IPS-20b (cell line): ENCODE measurements around the gene TTC28.
"Not testable (repeated sequence)": the region's sequence is repeated elsewhere in the genome, so short reads cannot be mapped to it uniquely, and the experiment has no call there.

Source experiments
- H3K27ac ChIP-seq: one replicate; pipeline ENCODE4 v1.5.1; 2013; ENCODE audit warnings: low read length
- H3K27me3 ChIP-seq: 2 replicates; pipeline ENCODE4 v1.6.1; 2013; ENCODE audit warnings: mild to moderate bottlenecking, low read length, inconsistent platforms; ENCODE audit not compliant: insufficient read depth
- H3K36me3 ChIP-seq: 2 replicates; pipeline ENCODE4 v1.6.1; 2013; ENCODE audit warnings: low read depth, mild to moderate bottlenecking, inconsistent platforms, low read length, moderate library complexity; ENCODE audit not compliant: insufficient read depth
- H3K4me1 ChIP-seq: 2 replicates; pipeline ENCODE4 v1.6.1; 2013; ENCODE audit warnings: mild to moderate bottlenecking, control low read depth, inconsistent platforms, low read length, moderate library complexity; ENCODE audit not compliant: insufficient read depth
- H3K4me3 ChIP-seq: 2 replicates; pipeline ENCODE4 v1.5.1; 2013; ENCODE audit warnings: mild to moderate bottlenecking, low read length, inconsistent platforms
- H3K9ac ChIP-seq: 2 replicates; pipeline ENCODE4 v1.6.1; 2013; ENCODE audit warnings: low read depth, mild to moderate bottlenecking, inconsistent platforms, low read length, moderate library complexity
- H3K9me3 ChIP-seq: 2 replicates; pipeline ENCODE4 v1.6.1; 2013; ENCODE audit warnings: mild to moderate bottlenecking, low read depth, low read length, inconsistent platforms; ENCODE audit not compliant: insufficient read depth

The TTC28 gene

DNA sequence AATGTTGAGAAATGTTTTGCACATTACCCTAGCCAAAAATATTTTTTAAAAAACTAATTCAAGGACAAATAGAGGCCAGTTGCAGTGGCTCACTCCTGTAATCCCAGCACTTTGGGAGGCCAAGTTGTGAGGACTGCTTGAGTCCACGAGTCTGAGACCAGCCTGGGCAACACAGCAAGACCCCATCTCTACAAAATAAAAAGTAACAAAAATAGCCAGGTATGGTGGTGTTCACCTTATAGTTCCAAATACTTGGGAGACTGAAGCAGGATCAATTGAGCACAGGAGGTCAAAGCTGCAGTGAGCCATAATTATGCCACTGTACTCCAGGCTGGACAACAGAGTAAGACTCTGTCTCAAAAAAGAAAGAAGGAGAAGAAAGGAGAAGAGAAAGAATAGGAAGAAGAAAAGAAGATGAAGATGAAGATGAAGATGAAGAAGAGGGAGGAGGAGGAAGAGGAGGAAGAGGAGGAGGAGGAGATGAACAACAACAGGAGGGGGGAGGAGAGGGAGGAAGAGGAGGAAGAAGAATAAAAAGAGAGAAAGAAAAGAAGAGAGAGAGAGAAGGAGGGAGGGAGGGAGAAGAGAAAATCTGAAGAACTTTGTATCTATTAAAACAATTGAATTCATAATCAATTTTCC lies 136.5 kb downstream of the TTC28 start:
- Histone ChIP-seq H3K36me3 (no peaks in the 10 kb centered on the region), H3K27ac (no peak overlapping the region), H3K9me3 (peaks cover 8% of the 10 kb centered on the region; the same call in 1 of the 2 replicates), H3K4me3 (no peak overlapping the region), H3K27me3 (no peaks in the 10 kb centered on the region), H3K9ac (no peak overlapping the region), H3K4me1 (peaks cover 9% of the 10 kb centered on the region; the same call in 1 of the 2 replicates)

DNA sequence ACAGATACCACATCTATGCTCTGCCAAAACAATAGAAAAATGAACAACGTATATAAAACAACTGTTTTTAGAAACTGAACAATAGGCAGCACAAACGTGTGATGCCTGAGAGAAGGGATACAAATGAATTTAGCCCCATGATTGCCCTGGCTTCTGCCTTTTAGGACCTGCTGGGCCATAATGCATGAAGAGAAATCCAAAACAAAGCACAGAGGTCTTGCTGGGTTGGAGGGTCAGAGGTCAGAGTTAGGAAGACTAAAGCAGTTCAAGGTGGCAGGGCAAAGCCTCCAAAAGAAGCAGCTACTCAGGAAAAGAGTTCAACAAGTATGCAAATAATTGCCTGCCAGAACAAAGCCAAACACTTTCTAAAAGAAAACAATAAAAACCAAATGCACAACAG lies 138.5 kb downstream of the TTC28 start:
- H3K9me3 ChIP-seq = peaks cover 8% of the 10 kb centered on the region; the same call in 1 of the 2 replicates
- H3K36me3 ChIP-seq = no peaks in the 10 kb centered on the region
- H3K4me1 ChIP-seq = peaks cover 9% of the 10 kb centered on the region; the same call in 1 of the 2 replicates
- H3K9ac ChIP-seq = no peak overlapping the region
- no peak overlapping the region for H3K27ac ChIP-seq
- H3K27me3 ChIP-seq = no peaks in the 10 kb centered on the region
- H3K4me3 ChIP-seq = 0 out of 2 replicates have a peak overlapping the region, but pooled peaks have one; percentile 1

DNA sequence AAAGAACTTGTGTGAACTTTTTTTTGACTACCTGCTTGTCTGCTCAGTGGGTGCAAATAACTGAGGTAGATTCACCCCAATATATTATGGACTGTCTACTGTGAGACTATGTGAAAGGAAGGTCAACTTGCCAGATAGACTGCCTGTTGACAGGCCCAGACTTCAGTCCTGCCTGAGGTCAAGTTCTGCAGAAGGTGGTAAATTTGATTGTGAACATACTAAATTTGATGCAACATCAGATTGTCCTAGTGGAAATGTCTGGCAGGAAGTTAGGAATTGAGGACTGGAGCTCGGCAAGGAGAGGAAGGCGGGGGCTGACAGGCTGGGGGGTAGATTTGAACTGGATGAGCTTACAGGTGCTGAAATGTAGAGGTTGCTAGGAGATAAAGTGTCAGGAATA lies 140.7 kb downstream of the TTC28 start:
- Histone ChIP-seq H3K4me1 (peaks cover 9% of the 10 kb centered on the region; the same call in 1 of the 2 replicates), H3K9ac (no peak overlapping the region), H3K9me3 (peaks cover 8% of the 10 kb centered on the region; the same call in 1 of the 2 replicates), H3K4me3 (no peak overlapping the region), H3K36me3 (no peaks in the 10 kb centered on the region), H3K27ac (no peak overlapping the region), H3K27me3 (no peaks in the 10 kb centered on the region)

DNA sequence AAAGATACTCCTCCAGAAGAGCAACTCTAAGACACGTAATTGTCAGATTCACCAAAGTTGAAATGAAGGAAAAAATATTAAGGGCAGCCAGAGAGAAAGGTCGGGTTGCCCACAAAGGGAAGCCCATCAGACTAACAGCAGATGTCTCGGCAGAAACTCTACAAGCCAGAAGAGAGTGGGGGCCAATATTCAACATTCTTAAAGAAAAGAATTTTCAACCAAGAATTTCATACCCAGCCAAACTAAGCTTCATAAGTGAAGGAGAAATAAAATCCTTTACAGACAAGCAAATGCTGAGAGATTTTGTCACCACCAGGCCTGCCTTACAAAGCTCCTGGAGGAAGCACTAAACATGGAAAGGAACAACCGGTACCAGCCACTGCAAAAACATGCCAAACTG lies 149.1 kb downstream of the TTC28 start:
- not testable (repeated sequence) for H3K36me3 ChIP-seq, H3K4me3 ChIP-seq, H3K4me1 ChIP-seq, H3K9me3 ChIP-seq, H3K27ac ChIP-seq, H3K9ac ChIP-seq, H3K27me3 ChIP-seq

GRCh38 chr22:28529144-28529543 lies 150.5 kb downstream of the TTC28 start:
- H3K4me3 ChIP-seq, H3K9me3 ChIP-seq, H3K36me3 ChIP-seq, H3K27me3 ChIP-seq, H3K27ac ChIP-seq, H3K4me1 ChIP-seq, H3K9ac ChIP-seq: not testable (repeated sequence)

DNA sequence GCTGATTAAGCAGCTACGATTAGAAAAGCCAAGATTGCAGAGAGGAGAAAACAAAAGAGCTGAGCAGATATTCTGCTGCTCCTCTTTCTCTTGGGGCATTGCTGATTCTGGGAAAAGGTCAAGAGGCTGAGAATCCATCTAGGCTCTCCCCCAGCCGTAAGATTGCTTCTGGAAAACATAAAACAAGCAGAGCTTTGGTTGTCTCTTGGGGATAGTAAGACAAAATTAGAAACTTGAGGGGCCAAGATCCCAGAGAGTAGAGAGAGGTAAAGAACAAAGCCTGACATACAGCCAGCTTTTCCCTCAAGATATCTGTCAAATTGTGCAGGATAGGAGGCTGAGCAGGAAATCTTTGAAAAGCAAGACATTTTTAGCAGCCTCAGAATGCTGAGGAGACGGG lies 158.2 kb downstream of the TTC28 start:
- Histone ChIP-seq H3K27me3 (no peaks in the 10 kb centered on the region), H3K36me3 (no peaks in the 10 kb centered on the region), H3K27ac (no peak overlapping the region)

DNA sequence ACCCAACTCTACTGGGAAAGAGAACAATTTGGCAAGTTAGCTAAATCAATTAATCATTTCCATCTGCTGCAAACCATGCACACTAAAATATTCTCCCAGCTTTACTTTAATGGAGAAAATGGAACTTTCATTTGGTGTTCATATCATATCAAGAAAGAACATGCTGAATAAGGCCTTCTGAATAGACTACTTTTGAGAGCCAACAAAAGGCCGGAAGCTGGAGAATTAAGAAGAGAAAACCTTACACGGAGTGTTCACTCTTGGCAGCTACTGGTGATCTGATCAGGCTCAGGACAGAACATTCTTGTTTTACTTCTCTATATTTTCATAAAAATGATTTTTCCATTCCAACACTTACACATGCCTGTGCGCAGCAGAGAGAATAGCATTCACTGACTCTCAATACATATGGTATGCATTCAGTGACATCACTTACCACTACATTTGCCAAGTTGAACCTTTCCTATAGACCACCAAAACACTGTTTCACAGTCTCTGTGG lies 165.3 kb downstream of the TTC28 start:
- Histone ChIP-seq H3K36me3 (no peaks in the 10 kb centered on the region), H3K9ac (no peak overlapping the region), H3K9me3 (no peaks in the 10 kb centered on the region), H3K27me3 (no peaks in the 10 kb centered on the region), H3K4me3 (no peak overlapping the region), H3K27ac (no peak overlapping the region), H3K4me1 (no peaks in the 10 kb centered on the region)

More for the DNA sequence above, 158.2 kb downstream of the TTC28 start:
- Histone ChIP-seq H3K9ac (no peak overlapping the region), H3K9me3 (no peaks in the 10 kb centered on the region), H3K4me1 (no peaks in the 10 kb centered on the region), H3K4me3 (no peak overlapping the region)

DNA sequence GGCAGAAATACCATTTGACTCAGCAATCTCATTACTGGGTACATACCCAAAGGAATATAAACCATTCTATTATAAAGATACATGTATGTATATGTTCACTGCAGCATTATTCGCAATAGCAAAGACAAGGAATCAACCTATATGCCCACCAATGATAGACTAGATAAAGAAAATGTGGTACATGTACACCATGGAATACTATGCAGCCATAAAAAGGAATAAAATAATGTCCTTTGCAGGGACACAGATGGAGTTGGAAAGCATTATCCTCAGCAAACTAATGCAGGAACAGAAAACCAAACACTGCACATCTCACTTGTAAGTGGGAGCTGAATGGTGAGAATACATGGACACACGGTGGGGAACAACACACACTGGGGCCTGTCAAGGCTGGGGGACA lies 167.3 kb downstream of the TTC28 start:
- not testable (repeated sequence) for H3K27me3 ChIP-seq, H3K4me1 ChIP-seq, H3K9ac ChIP-seq, H3K36me3 ChIP-seq, H3K4me3 ChIP-seq, H3K27ac ChIP-seq, H3K9me3 ChIP-seq

GRCh38 chr22:28507896-28508295 lies 171.7 kb downstream of the TTC28 start:
- no peak overlapping the region for H3K9ac ChIP-seq
- H3K27ac ChIP-seq = no peak overlapping the region
- no peak overlapping the region for H3K4me3 ChIP-seq
- no peaks in the 10 kb centered on the region for H3K36me3 ChIP-seq
- H3K27me3 ChIP-seq = no peaks in the 10 kb centered on the region
- H3K4me1 ChIP-seq = no peaks in the 10 kb centered on the region
- no peaks in the 10 kb centered on the region for H3K9me3 ChIP-seq

DNA sequence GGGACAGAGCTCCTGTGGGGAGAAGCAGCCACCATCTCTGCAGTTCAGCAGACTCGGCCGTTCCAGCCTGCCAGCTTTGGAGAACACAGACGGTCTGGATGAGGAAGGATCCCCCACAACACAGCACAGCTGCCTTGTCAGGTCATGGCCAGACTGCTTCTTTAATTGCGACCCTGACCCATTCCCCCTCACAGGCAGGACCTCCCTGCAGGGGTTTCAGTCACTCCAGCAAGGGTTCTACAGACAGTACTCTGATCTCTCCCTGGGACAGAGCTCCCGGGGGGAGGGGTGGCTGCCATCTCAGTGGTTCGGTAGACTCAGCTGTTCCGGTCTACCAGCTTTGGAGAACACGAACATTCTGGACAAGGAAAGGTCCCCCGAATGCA lies 173.5 kb downstream of the TTC28 start:
- Histone ChIP-seq H3K4me3 (no peak overlapping the region), H3K27me3 (no peaks in the 10 kb centered on the region), H3K9me3 (no peaks in the 10 kb centered on the region), H3K27ac (no peak overlapping the region), H3K4me1 (no peaks in the 10 kb centered on the region), H3K9ac (no peak overlapping the region), H3K36me3 (no peaks in the 10 kb centered on the region)

DNA sequence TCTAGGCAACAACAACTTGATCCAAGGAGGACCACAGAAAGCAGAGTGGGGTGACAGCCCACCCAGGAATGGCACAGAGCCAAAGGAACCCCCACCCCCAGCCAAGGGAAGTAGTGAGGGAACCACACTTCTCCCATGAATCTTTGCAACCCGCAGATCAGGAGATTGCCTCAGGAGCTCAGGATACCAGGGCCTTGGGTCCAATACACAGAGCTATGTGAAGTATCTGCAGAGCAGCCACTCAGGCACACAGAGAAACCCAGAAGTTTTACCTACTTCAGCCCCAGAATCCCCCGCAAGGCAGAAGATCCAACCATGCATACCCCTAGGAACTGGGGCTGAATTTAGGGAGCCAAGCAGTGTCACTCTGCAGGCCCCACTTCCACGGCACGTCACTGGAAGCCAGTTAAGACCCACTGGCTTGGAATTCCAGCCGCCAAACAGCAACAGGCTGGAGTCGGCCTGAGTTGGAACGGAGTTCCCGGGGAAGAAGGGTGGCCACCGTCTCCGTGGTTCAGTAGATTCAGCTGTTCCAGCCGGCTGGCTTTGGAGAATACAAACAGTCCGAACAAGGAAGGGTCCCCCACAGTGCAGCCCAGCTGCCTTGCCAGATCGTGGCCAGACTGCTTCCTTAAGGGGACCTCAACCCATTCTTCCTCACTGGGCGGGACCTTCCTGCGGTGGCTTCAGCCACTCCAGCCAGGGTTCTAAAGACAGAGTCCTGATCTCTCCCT lies 174.1 kb downstream of the TTC28 start:
- Histone ChIP-seq H3K9me3 (no peaks in the 10 kb centered on the region), H3K4me3 (no peak overlapping the region), H3K9ac (no peak overlapping the region), H3K36me3 (no peaks in the 10 kb centered on the region), H3K27me3 (no peaks in the 10 kb centered on the region), H3K27ac (no peak overlapping the region), H3K4me1 (no peaks in the 10 kb centered on the region)

DNA sequence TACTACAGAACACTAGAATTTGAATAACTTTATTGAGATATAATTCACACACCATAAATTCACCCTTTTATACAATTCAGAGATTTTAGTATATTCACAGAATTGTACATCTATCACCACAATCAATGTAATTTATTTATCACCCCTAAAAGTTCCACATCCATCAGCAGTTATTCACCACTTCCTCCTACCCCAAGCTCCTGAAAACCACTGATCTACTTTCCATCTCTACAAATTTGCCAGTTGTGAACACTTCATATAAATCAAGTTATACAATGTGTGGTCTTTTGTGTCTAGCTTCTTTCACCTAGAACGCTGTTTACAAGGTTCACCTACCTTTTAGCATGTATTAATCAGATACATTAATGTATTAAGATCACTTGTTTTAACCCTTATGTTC lies 179.6 kb downstream of the TTC28 start:
- H3K27ac ChIP-seq = no peak overlapping the region
- no peaks in the 10 kb centered on the region for H3K4me1 ChIP-seq
- H3K9me3 ChIP-seq = no peaks in the 10 kb centered on the region
- H3K36me3 ChIP-seq = no peaks in the 10 kb centered on the region
- no peak overlapping the region for H3K4me3 ChIP-seq
- no peaks in the 10 kb centered on the region for H3K27me3 ChIP-seq
- H3K9ac ChIP-seq = no peak overlapping the region
